ENCODE measurements around the gene RXRG.

The RXRG gene

GRCh38 chr1:165354739-165355138 lies 90.2 kb downstream of the RXRG start:
- TF ChIP-seq CTCF (IDR thresholded peaks at IDR 0.05; ENCODE audit: low read depth, low read length, missing control alignments): no peak
- no peak for DNase-seq
- no peaks in the 10 kb centered on the region for H3K36me3 ChIP-seq (replicated peaks)
- in situ Hi-C loops (cut with HindIII; ENCODE audit: low pct_ligation_motif_present, low sequenced_read_pairs): no loop called here
- H3K4me3 ChIP-seq (ENCODE audit: low read depth, low read length): no peak overlapping the region
- H3K27ac ChIP-seq: no peak overlapping the region
- peaks cover 80% of the 10 kb centered on the region for H3K27me3 ChIP-seq (replicated peaks)

DNA sequence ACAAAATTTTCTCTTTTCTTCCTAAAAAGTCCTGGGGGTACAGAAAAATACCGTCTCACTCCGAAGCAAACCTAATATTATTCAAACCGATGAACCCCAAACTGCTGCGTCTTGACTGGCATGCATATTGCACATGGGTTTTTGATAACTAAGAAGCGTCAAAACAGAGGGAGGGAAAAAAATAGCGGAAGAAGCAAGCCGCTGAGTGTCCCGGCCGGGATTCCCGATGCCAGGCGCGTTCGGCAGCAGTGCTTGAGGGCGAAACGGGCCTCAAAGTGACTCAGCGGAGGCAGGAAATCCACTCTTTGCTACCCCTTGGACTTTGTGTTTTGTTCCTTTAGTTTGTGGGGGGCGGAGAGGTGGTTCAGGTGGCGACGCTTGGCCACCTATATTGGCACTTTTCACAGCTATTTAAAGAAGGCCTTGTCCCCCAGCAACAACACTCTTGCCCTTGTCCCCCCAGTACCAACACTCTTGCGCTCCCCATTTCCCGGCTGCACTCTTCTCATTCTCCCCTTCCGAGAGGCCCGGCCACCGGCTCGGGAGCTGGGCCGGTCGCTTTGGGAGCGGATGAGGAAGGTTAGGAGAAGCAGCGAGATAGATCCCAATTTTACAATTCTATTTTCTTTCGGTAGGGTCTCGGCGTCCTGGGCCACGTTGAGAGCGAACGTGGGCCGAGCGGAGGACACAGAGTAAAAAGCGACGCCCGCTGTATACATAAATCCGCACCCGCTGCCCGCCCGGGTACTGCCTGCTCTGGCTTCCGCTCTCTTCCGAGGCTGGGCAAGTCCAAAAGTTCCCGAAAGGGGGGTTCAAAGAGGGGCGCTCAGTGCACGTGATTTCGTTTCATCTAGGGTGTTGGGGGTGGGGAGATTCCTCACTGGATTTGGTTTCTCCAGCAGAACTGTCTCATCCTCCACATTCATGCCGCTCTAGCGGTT lies 90.9 kb downstream of the RXRG start:
- Histone ChIP-seq H3K36me3 (replicated peaks) (no peaks in the 10 kb centered on the region), H3K27me3 (replicated peaks) (peaks cover 81% of the 10 kb centered on the region), H3K27ac (no peak overlapping the region), H3K4me3 (ENCODE audit: low read depth, low read length) (no peak overlapping the region)
- in situ Hi-C loops (cut with HindIII; ENCODE audit: low pct_ligation_motif_present, low sequenced_read_pairs): no loop called here
- no peak for TF ChIP-seq CTCF (IDR thresholded peaks at IDR 0.05; ENCODE audit: low read depth, low read length, missing control alignments)
- no peak for DNase-seq

DNA sequence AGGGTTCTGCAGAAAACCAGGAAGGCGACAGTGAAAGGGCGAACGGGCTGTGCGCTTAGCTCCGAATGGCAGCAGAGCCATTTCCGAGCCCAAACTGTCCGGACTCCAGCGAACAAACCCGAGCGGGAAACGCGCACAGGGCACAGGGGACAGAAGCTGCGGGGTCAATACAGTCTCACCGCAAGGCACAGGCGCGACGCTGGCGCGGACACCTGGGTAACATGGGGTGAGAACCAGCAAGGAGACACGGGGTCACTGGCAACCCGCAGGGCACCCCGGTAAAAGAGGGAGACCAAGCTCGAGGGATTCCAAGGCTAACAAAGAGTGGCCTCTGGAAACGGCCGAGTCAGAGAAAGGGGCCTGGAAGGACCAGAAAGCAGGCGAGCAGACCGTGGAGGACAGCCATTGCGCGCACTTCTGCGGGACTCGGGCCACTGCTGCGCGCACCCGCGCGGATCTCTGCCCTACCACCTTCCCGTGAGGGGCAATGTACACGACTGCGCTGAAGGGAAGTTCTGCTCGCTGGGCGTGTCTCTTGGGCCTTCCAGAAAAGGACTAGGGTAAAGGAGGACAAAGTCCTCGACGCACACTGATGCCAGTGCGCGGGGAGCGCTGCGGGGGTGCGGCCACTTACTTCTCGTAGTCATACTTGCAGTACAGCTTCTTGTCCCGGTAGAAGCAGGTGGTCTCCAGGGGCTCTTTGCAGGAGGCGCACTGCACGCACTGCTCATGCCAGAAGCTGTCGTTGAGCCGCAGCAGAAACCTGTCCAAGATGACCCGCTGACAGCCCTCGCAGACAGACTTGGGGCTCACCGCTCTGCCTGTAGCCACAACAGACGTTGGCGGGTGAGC lies 92.3 kb downstream of the RXRG start:
- Histone ChIP-seq H3K36me3 (replicated peaks) (no peaks in the 10 kb centered on the region), H3K4me3 (ENCODE audit: low read depth, low read length) (no peak overlapping the region), H3K27ac (no peak overlapping the region), H3K27me3 (replicated peaks) (peaks cover 77% of the 10 kb centered on the region)
- no peak for TF ChIP-seq CTCF (IDR thresholded peaks at IDR 0.05; ENCODE audit: low read depth, low read length, missing control alignments)
- DNase-seq: no peak
- in situ Hi-C loops (cut with HindIII; ENCODE audit: low pct_ligation_motif_present, low sequenced_read_pairs): no loop called here

- no peaks in the 10 kb centered on the region for H3K36me3 ChIP-seq (replicated peaks)
- in situ Hi-C loops (cut with HindIII; ENCODE audit: low pct_ligation_motif_present, low sequenced_read_pairs): no loop called here
- TF ChIP-seq CTCF (IDR thresholded peaks at IDR 0.05; ENCODE audit: low read depth, low read length, missing control alignments): no peak
- no peak for DNase-seq
- H3K4me3 ChIP-seq (ENCODE audit: low read depth, low read length): no peak overlapping the region
- peaks cover 70% of the 10 kb centered on the region for H3K27me3 ChIP-seq (replicated peaks)
- H3K27ac ChIP-seq: no peak overlapping the region
These were observed 93.0 kb downstream of the RXRG start for GRCh38 chr1:165351863-165352441.

All from brain microvascular endothelial cell (primary cell).